ENCODE measurements around the gene SLC9A7. TPM values are rescaled to one million over a fixed set of nuclear protein-coding genes. Genes with fewer than 3 reads are reported as not detected.

The SLC9A7 gene
- total and polyA plus RNA-seq, 2 experiments from 2014 or later, result 2.5 to 15.4 TPM

- TF ChIP-seq ZNF462 (CRISPR knock-in tag; IDR thresholded peaks at IDR 0.05), result no peak
- no peak for TF ChIP-seq REST (IDR thresholded peaks at IDR 0.05; ENCODE audit: unreplicated experiment)
- no peak for TF ChIP-seq STAT1 (IDR thresholded peaks at IDR 0.05; ENCODE audit: unreplicated experiment)
These were observed 184.0 kb downstream of the SLC9A7 start (continued) for GRCh38 chrX:46574774-46575381.

Data from GM23338 (cell line).